IPS-20b (cell line): ENCODE results near the gene ZNF740.
A peak's percentile ranks its signal among the peaks of the same experiment; 100 is the strongest.
"Not testable (repeated sequence)": the region's sequence is repeated elsewhere in the genome, so short reads cannot be mapped to it uniquely, and the experiment has no call there.

Experiments
- H3K27ac ChIP-seq: one replicate; pipeline ENCODE4 v1.5.1; 2013; ENCODE audit warnings: low read length
- H3K27me3 ChIP-seq: 2 replicates; pipeline ENCODE4 v1.6.1; 2013; ENCODE audit warnings: mild to moderate bottlenecking, low read length, inconsistent platforms; ENCODE audit not compliant: insufficient read depth
- H3K36me3 ChIP-seq: 2 replicates; pipeline ENCODE4 v1.6.1; 2013; ENCODE audit warnings: low read depth, mild to moderate bottlenecking, inconsistent platforms, low read length, moderate library complexity; ENCODE audit not compliant: insufficient read depth
- H3K4me1 ChIP-seq: 2 replicates; pipeline ENCODE4 v1.6.1; 2013; ENCODE audit warnings: mild to moderate bottlenecking, control low read depth, inconsistent platforms, low read length, moderate library complexity; ENCODE audit not compliant: insufficient read depth
- H3K4me3 ChIP-seq: 2 replicates; pipeline ENCODE4 v1.5.1; 2013; ENCODE audit warnings: mild to moderate bottlenecking, low read length, inconsistent platforms
- H3K9ac ChIP-seq: 2 replicates; pipeline ENCODE4 v1.6.1; 2013; ENCODE audit warnings: low read depth, mild to moderate bottlenecking, inconsistent platforms, low read length, moderate library complexity
- H3K9me3 ChIP-seq: 2 replicates; pipeline ENCODE4 v1.6.1; 2013; ENCODE audit warnings: mild to moderate bottlenecking, low read depth, low read length, inconsistent platforms; ENCODE audit not compliant: insufficient read depth

The ZNF740 gene

DNA sequence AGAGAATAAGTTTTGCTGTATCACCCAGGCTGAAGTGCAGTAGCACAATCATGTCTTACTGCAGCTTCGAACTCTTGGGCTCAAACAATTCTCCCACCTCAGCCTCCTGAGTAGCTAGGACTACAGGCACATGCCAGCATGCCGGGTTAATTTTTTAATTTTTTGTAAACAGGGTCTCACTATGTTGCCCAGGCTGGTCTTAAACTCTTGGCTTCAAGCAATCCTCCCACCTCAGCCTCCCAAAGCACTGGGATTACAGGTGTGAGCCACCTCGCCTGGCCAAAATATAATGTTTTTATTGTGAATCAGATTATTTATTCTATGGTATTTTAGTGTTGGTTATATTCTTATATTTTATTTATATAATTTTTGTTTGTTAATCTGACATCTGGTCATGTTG is 3.8 kb upstream of the ZNF740 start:
- Histone ChIP-seq H3K27me3 (peaks cover 78% of the 10 kb centered on the region), H3K27ac (no peak overlapping the region)

DNA sequence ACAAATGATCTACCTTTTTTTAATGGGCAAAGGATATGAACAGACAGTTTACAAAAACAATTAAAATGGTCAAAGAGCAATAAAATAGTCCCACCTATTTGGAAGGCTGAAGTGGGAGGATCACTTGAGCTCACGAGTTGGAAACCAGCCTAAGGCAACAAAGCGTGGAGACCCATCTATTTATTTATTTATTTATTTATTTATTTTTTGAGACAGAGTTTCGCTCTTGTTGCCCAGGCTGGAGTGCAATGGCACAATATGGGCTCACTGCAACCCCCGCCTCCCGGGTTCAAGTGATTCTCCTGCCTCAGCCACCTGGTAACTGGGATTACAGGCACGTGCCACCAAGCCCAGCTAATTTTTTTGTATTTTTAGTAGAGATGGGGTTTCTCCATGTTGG is 3.1 kb upstream of the ZNF740 start:
- not testable (repeated sequence) for H3K27ac ChIP-seq, H3K4me3 ChIP-seq, H3K9me3 ChIP-seq, H3K9ac ChIP-seq, H3K36me3 ChIP-seq
- peaks cover 71% of the 10 kb centered on the region for H3K27me3 ChIP-seq
- H3K4me1 ChIP-seq: peaks cover 19% of the 10 kb centered on the region

More for the DNA sequence above, 3.8 kb upstream of the ZNF740 start:
- Histone ChIP-seq H3K9ac (no peak overlapping the region), H3K4me1 (peaks cover 16% of the 10 kb centered on the region; the same call in 1 of the 2 replicates), H3K36me3 (peaks cover 2% of the 10 kb centered on the region; the same call in 1 of the 2 replicates), H3K9me3 (no peaks in the 10 kb centered on the region), H3K4me3 (no peak overlapping the region)

DNA sequence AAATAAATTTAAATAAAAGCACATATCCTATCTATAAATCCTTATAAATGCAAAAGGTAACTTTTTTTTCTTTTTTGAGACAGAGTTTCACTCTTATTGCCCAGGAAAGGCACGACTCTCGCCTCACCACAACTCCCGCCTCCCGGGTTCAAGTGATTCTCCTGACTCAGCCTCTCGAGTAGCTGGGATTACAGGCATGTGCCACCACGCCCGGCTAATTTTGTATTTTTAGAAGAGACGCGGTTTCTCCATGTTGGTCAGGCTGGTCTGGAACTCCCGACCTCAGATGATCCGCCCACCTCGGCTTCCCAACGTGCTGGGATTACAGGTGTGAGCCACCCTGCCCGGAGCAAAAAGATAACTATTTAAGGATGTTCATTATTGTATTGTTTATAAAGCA is 1.7 kb upstream of the ZNF740 start:
- Histone ChIP-seq H3K27me3 (peaks cover 58% of the 10 kb centered on the region), H3K36me3 (peaks cover 22% of the 10 kb centered on the region), H3K4me1 (peaks cover 19% of the 10 kb centered on the region)
- H3K27ac ChIP-seq, H3K9ac ChIP-seq, H3K4me3 ChIP-seq, H3K9me3 ChIP-seq: not testable (repeated sequence)

DNA sequence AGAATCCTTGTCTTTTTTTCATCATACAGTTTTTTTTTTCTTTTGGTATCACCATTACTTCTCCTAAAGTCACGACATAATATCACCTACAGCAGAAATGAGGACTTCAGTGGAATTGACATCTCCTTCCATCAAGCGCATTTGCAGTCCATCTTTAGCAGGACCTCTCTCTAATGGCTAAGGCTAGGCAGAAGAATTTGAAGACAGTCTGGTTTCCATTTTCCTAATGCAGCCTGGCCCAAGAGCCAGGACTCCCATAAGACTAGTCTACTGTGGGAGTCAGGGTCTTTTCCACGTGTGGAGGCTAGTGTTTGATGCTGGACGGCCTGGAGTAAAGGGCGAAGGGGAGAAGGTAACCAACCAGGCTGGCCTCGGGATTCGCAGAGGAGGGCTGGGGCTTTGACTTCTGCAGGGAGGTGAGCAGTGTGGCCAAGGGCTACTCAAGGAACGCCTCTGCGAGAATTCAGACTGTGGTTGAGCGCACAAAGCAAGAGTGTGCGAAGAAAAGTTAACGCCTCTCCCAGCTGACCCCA is 769 bp upstream of the ZNF740 start:
- peak overlapping the region; percentile 74 for H3K4me3 ChIP-seq
- H3K36me3 ChIP-seq: peaks cover 29% of the 10 kb centered on the region
- no peaks in the 10 kb centered on the region for H3K9me3 ChIP-seq
- peak overlapping the region; percentile 34 for H3K27ac ChIP-seq
- peak overlapping the region; percentile 89 for H3K9ac ChIP-seq
- peaks cover 48% of the 10 kb centered on the region for H3K27me3 ChIP-seq
- H3K4me1 ChIP-seq: peaks cover 19% of the 10 kb centered on the region

DNA sequence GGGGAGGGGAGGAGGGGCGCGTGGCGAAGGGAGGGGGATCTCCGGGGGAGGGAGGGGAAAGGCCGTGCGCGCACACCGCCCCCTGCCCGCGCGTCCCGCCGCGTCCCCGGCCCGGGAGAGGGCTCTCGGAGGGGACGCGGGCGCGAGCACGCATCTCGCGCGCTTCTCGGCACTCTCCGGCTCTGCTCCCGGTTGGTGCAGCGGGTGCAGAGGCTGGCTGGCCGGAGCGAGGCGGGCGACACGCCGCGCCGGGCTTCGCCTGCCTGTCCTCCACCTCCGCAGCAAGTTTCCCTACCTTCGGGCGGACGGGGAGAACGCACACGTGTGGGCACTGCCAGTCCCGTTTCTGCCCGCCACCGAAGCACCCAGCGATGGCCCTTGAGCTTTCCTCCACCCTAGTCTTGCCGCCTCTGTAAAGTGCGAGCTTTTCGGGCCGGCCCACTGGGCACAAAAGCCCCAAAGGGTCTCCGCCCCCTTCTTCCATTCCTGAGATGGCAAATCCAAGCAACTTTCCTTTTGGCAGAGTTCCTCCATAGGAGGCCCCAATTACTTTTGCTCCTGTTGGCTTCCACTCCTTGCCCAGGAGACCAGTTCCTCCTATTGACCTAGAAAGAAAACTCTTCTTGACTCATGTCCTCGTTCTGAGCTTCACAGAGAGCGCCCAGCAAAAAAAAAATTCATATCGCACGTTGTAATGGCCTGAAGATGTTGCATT is 566 bp downstream of the ZNF740 start:
- Histone ChIP-seq H3K4me3 (peak overlapping the region; percentile 74), H3K27me3 (peaks cover 36% of the 10 kb centered on the region), H3K9ac (peak overlapping the region; percentile 89; the same call in 1 of the 2 replicates), H3K36me3 (peaks cover 42% of the 10 kb centered on the region), H3K4me1 (peaks cover 12% of the 10 kb centered on the region), H3K9me3 (no peaks in the 10 kb centered on the region), H3K27ac (no peak overlapping the region)

DNA sequence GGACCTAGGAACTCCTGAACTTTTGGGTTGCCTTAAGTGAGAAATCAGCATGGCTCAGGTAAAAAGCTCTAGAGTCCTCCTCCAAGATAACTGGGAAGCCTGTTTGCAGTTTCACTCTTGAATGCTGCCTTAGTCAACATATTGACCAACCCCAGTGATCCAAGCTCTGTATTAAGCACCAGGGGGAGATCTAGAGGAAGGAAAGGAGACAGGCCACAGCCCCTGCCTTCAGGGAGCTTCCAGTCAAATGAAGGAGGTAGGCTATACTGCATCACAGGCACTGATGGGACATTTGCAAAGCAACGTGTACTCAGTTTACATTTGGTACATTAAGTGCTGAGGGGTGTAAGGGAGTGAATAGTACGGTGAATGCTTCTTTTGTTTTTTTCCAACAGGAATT is 1.4 kb downstream of the ZNF740 start:
- Histone ChIP-seq H3K9me3 (no peaks in the 10 kb centered on the region), H3K9ac (no peak overlapping the region), H3K4me3 (peak overlapping the region; percentile 74; the same call in 1 of the 2 replicates), H3K4me1 (peaks cover 12% of the 10 kb centered on the region), H3K27me3 (peaks cover 28% of the 10 kb centered on the region), H3K36me3 (peaks cover 51% of the 10 kb centered on the region), H3K27ac (no peak overlapping the region)

DNA sequence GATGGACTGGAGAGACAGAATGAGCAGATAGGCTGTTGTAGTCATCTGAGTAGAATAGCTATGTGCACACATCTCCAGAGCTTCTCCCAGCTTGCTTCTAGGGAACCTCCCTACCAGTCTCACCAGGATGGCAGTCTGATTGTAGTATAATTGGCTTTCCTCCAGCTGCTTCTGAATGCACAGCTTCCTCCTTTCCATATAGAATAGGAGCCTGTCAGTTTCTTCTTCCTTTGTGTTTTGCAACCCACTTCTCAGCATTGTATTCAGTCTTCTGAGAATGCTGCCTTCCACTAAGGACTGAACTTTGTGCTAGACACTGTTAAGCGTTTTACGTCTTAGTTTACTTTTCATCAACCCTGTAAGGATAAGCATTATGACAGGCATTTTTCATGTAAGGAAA is 2.4 kb downstream of the ZNF740 start:
- Histone ChIP-seq H3K4me3 (no peak overlapping the region), H3K4me1 (peaks cover 12% of the 10 kb centered on the region), H3K27me3 (peaks cover 19% of the 10 kb centered on the region), H3K27ac (no peak overlapping the region), H3K36me3 (peaks cover 61% of the 10 kb centered on the region), H3K9me3 (no peaks in the 10 kb centered on the region), H3K9ac (no peak overlapping the region)

DNA sequence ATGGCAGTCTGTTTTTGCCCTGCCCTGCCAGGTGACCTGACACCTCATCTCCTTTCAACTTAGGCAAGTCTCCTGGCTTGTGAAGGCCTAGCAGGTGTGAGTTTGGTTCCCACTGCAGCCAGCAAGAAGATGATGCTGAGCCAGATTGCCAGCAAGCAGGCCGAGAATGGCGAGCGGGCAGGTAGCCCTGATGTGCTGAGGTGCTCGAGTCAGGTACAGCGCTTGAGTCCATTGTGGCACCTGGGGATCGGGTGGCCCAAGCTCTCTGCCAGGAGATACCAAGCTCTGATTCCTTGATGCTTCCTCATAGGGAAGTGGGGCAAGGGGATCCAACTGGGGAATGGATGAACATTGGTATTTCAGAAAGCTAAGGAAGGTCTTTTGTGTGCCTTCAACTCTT is 4.3 kb downstream of the ZNF740 start:
- Histone ChIP-seq H3K9ac (no peak overlapping the region), H3K27ac (no peak overlapping the region), H3K9me3 (no peaks in the 10 kb centered on the region), H3K4me1 (peaks cover 14% of the 10 kb centered on the region), H3K36me3 (peaks cover 65% of the 10 kb centered on the region), H3K27me3 (peaks cover 1% of the 10 kb centered on the region), H3K4me3 (no peak overlapping the region)

DNA sequence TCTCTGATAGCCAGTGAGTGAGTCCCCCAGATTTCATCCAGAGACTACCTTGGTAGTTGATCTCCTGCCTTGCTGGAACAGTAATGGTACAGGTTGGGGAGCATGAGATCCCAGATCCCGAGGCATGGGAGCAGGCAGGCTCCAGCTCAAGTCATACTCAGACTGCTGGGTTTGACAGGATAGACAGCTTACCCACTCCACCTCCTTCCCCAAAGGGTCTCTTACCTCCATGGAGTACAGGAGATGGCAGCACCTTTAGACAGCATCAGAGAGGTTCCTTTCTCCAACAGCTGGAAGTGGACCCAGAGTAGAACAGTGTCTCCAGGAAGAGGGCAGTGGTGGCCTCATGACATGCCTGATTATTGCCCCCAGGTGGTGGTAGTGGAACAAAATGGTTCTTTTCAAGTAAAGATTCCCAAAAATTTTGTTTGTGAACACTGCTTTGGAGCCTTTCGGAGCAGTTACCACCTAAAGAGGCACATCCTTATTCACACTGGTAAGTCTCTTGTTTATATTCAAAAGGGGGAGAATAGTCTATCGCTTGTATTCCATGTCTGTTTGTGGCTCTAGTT is 5.1 kb downstream of the ZNF740 start:
- H3K4me1 ChIP-seq: peaks cover 13% of the 10 kb centered on the region
- H3K27me3 ChIP-seq: no peaks in the 10 kb centered on the region
- H3K27ac ChIP-seq: no peak overlapping the region
- peaks cover 65% of the 10 kb centered on the region for H3K36me3 ChIP-seq
- H3K9me3 ChIP-seq: no peaks in the 10 kb centered on the region
- no peak overlapping the region for H3K9ac ChIP-seq
- H3K4me3 ChIP-seq: no peak overlapping the region

DNA sequence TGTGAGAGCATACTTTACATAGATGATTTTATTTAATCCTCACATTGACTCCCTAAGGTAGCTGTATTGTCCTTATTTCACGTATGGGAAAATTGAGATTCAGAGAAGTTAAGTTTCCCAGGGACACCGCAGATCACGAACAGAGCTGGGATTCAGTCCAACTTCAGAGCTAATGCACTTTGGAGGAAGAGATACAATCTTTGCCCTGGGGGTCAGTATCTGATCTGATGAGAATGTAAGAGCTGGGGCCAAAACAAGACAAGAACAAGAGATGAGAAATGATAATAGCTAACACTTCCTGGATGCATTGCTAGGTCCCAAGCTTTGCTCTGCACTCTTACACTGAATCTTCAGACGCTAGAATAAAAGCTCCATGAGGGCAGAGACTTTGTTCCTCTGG is 6.2 kb downstream of the ZNF740 start:
- H3K9me3 ChIP-seq: no peaks in the 10 kb centered on the region
- no peak overlapping the region for H3K4me3 ChIP-seq
- H3K27ac ChIP-seq: no peak overlapping the region
- H3K27me3 ChIP-seq: no peaks in the 10 kb centered on the region
- peaks cover 63% of the 10 kb centered on the region for H3K36me3 ChIP-seq
- no peak overlapping the region for H3K9ac ChIP-seq
- peaks cover 9% of the 10 kb centered on the region for H3K4me1 ChIP-seq

DNA sequence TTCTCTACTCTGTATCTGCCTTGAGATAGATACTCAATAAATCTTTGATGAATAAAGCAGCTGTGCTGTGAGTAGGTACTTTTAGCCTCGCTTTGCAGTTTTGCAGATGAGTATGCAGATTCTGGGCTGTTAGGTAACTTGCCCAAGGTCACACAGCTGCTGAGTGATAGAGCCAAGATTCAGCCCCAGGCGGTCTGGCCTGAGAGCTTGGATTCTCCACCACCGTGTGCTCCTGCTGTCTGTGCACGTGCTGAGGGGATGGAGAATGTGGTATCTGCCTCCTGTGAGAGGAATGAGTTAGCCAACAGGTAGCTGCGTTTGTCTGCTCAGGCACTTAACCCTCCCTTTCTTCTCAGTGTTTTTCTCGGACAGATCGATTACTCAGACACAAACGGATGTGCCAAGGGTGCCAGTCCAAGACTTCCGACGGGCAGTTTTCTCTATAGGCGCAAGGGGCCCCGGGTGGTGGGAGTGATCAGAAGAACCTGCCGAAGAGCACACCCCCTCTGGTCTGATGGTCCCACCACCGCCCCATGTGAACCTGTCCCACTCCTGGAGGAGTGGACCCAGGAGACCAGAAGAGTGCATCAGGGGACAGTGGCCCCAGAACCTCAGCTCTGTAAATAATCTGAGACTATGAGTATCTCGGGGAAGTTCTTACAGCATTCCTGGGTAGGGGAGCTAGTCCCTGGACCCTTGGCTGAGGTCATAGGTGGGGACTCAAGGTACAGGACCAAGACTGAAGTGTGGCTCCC is 6.8 kb downstream of the ZNF740 start:
- no peaks in the 10 kb centered on the region for H3K27me3 ChIP-seq
- no peak overlapping the region for H3K27ac ChIP-seq
- no peaks in the 10 kb centered on the region for H3K9me3 ChIP-seq
- H3K4me3 ChIP-seq: no peak overlapping the region
- peaks cover 6% of the 10 kb centered on the region; the same call in 1 of the 2 replicates for H3K4me1 ChIP-seq
- peaks cover 58% of the 10 kb centered on the region for H3K36me3 ChIP-seq
- H3K9ac ChIP-seq: no peak overlapping the region
